Measurements from ENCODE around the gene APOBEC3B.
"Not testable (repeated sequence)": the region's sequence is repeated elsewhere in the genome, so short reads cannot be mapped to it uniquely, and the experiment has no call there.

The APOBEC3B gene

DNA sequence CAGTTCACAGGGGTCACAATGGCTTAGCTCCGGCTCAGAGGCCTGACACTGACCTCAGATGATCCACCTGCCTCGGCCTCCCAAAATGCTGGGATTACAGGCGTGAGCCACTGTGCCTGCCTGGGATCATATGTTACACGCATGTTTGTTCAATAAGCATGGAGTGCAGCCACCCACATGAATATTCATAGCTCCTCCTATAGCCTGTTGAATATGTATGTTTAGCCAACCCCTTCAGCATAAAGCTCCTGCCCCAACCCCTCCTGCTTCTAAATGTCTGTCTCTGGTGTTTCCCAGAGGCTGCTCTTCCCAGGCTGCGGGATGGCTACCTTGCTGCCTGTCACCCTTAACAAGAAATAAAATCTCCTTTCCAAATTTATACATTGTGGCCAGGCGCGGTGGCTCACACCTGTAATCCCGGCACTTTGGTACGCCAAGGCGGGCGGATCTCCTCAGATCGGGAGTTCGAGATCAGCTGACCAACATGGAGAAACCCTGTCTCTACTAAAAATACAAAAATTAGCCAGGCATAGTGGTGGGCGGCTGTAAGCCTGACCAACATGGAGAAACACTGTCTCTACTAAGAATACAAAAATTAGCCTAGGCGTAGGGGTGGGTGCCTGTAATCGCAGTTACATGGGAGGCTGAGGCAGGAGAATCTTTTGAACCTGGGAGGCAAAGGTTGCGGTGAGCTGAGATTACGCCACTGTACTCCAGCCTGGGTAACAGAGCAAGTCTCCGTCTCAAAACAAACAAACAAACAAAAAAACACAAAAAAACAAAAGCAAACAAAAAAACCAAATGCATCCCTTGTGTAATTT, 57.4 kb downstream of the APOBEC3B start:
- no peak for DNase-seq

DNA sequence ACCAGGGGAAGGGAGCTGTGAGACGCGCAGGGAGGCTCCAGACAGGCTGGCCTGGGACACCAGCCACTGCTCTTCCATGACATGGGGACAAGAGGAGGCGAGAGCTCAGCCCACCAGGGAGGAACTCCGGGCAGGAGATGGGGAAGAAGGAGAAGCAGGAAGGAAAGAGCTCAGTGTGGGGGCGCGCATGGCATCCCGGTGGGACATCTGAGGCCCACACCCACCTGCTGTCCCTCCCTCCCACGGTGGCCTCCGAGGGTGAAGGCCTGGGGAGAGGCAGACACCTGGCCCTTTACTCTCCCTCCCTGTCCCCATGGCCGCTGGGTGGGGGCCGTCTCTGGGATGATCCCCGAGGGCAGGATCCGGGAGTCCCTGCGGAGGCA, 58.0 kb downstream of the APOBEC3B start:
- not testable (repeated sequence) for DNase-seq

GRCh38 chr22:39040538-39041296, 58.6 kb downstream of the APOBEC3B start, which contains the start of gene APOBEC3F:
TSS of gene APOBEC3F (plus strand) at chr22:39040864. CDS start at chr22:39040961, 97 bp downstream.
- DNase-seq, result peak; percentile 8

GRCh38 chr22:39041908-39042307, 59.8 kb downstream of the APOBEC3B start:
- no peak for DNase-seq
